GM18520 (cell line): ENCODE measurements around the gene LARGE1.

Experiments
- ATAC-seq: cut with Tn5 transposase; IDR thresholded peaks from one replicate; pipeline ENCODE4 v1.9.1; 2021; ENCODE audit not compliant: unreplicated experiment

Gene LARGE1

GRCh38 chr22:33785283-33785968 lies 134.8 kb downstream of the LARGE1 start:
- no peak for ATAC-seq

- ATAC-seq = no peak
Measured at GRCh38 chr22:33781411-33781810, 138.9 kb downstream of the LARGE1 start.

DNA sequence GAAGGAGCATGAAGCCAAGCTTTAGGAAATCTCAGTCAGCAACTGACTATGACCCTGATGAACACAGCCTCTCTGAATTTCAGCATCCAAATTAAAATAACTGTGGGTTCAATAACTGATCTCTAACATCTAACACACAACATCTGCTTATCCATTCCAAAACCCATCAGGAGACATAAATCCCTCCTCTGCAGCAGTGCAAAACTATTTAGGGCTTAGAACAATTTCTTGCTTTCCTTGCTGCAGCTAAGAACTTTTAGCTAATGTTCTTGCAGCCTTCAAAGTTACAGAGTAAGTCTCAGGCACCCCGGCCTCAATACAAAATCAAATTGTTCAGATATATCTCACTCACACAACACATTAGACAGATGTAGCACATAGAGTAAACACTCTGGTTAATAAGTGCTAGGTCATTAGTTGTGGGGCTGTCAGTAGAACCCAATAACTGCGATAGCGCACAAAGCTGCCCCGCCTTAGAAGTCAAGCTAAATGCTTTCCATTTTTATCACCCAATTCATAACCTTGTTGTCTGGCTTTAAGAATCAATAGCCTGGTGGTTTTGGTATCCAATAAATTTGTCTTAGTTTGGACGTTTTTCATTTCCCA lies 139.6 kb downstream of the LARGE1 start:
- ATAC-seq = no peak

- ATAC-seq = no peak
Measured at GRCh38 chr22:33779243-33779642, 141.0 kb downstream of the LARGE1 start.

DNA sequence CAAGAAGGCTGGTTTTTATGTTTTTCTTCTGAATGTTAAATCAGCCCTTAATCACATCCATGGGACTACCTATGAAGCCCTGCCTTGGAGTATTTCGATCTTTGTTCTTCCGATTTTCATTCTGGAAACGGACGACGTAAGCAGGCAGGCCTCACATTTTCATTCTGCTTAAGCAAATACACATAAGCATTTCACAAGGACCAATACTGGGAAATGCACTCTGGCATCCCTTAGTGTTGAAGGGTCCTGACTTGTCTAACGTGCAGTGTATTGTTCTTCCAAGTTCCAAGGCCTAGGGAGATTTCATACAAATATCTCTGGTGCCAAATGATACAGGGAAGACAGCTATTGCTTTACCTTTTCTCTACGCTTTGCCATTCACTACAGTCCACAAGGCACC lies 143.8 kb downstream of the LARGE1 start:
- ATAC-seq = no peak

GRCh38 chr22:33774781-33775180 lies 145.5 kb downstream of the LARGE1 start:
- ATAC-seq = no peak

GRCh38 chr22:33772745-33773144 lies 147.5 kb downstream of the LARGE1 start:
- ATAC-seq = no peak

DNA sequence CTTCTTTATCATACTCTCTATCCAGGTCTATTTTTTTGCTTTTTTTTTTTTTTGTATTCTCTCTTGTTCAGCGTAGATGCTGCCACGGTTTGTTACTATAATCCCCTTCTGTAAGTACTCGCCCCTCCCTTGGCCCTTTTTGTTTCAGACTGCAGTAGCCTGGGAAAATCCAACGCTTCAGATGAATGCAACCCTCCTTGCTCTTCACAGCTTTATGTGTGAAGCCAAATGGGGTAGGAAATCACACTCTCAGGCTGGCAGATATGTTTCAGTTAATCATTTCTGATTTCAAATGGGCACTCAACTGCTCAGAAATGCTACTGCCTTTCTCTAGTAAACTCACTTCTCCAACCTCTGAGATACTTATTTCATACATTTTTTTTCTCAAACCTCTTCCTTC lies 149.1 kb downstream of the LARGE1 start:
- no peak for ATAC-seq

DNA sequence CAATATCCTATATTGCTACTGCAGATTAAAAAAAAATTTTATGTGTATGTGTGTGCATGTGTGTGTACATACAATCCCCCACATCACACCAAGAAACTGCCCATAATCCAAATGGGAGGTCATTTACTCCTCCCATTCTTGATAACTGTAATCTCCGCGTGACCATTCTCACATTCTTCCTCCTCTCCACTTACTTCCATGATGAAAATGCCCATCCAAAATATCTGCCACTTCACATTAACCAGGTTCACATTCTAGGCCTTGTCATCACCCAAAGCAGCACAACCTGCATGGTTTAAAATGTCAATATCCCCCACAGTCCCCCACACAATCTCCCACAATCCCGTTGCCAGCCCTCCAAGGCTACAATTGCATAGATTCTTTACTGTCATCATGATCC lies 149.6 kb downstream of the LARGE1 start:
- ATAC-seq = no peak

- no peak for ATAC-seq
Measured at GRCh38 chr22:33766091-33766490, 154.2 kb downstream of the LARGE1 start.

DNA sequence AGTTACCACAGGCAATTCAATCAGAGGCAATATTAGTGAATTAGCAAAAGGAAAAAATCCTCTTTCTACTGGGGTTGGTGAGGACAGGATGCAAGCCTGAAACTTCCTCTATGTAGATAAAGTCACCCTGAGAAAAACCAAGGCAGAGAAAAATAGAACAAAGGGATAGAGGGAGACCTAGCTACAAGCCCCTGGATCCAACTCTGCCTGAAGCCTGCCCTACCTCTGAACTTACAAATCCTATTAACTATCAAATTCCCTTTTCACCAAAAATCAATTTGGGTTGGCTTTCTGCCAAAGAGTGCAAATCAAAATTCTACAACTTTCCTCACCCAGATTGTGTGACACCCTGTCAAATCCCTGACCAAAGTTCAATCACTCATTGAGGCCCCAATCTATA lies 161.3 kb downstream of the LARGE1 start:
- ATAC-seq = no peak

DNA sequence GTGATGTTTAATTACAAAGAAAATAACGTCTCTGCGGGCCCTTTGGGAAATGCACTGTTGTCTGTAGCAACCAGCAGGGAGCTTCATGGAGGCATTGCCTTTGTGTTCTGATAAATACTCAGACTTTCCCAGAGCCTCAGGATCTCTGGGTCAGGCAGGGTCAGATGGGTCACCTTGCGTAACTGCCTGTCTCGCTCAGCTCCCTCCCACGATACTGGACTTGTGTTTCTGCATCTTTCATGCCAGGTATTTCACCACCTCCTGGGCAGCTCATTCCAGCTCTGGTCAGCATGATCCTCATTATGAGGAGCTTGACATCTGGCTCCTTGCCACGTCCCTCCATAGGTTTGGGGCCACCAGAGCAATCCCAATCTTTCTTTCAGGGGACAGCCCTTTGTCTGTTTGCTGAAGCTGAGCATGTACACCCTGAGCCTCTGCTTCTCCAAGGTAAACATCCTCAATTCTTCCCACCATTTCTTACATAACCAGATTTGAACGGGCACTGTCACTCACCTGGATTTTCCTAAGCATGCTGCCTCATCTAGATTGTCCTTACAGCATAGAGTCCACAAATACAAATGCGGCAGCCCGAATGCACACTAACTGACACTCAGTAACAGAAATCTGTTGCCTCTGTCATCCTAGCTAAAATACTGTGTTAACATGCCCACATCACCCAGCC lies 162.3 kb downstream of the LARGE1 start:
- ATAC-seq = no peak

DNA sequence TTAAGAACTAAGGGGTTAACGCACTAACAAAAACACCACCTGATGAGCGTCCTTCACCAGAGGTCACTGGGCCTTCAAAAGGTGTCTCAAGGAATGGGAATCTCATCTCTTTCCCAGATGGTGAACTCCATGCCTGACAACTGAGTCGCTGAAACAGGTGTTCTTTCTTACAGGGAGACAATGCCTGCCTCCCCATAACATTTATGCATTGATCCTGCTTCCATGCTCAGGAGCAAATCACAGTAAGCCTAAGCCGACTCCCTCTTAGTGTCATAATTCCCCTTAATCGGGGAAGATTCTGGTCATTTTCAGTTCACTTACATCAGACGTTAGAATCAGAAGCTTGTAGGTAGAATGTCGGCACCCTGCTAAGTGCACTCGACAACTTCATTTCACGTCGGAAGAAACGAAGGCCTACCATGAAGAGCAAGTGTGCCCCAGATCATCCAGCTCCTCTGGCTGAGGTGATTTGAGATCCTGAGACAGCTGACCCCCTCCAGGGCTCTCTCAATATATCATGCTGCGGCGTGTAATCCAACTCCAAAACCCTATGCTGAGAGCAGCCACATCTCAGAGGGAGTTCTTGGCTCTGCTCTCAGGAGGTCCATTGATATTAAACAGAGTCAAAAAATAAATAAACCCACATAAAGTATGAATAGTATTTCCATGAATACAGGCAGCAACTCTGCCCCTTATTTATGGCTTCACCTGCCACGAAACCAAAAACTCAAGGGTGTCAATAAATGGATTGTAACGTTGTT lies 163.1 kb downstream of the LARGE1 start:
- ATAC-seq = no peak

DNA sequence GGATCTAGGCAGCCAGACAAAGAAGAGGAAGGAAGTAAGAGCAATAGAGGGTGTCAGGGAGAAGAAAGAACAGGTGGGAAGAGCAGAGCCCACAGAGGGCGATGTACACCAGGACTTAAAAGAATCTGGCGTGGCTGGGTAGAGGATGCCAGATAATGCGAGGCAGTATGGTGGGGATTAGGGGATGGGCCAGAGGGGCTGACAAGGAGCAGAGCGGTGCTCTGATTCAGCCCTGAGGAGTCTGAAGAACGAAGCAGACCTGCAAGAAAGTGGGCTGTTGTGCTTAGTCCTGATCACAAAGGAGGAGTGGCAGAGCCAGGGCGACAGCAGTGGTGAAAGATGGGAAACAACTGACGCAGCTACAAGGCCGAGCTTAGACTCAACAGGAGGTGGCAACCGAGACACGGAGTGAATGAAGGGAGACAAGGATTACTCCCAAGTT lies 163.7 kb downstream of the LARGE1 start:
- no peak for ATAC-seq

- no peak for ATAC-seq
Measured at GRCh38 chr22:33748714-33749113, 171.6 kb downstream of the LARGE1 start.

GRCh38 chr22:33747576-33748180 lies 172.6 kb downstream of the LARGE1 start:
- ATAC-seq = no peak

- ATAC-seq = no peak
Measured at GRCh38 chr22:33747029-33747428, 173.2 kb downstream of the LARGE1 start.

GRCh38 chr22:33746501-33746928 lies 173.8 kb downstream of the LARGE1 start:
- no peak for ATAC-seq

- no peak for ATAC-seq
Measured at GRCh38 chr22:33745501-33745900, 174.8 kb downstream of the LARGE1 start.

GRCh38 chr22:33743756-33744155 lies 176.5 kb downstream of the LARGE1 start:
- no peak for ATAC-seq

DNA sequence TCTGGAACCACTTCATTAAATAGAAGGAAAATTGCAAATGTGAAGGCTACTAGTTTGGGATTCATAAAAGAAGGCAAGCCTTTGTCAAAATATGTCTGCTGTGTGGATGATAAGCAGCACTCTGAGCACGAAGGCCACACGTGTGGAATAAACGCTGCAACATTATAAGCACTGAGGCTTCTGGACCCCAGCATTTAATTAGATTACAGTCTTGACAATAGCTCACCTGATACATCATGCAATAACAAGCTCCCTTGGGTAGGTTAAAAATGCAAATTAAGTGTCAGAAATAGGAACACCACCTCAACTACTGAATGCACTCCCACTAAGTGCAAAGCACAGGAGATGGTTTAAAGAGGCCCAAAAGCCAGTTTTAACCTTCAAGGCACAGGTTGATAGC lies 179.3 kb downstream of the LARGE1 start:
- ATAC-seq = no peak
